Left ventricle myocardium inferior (tissue), 1 donor: ENCODE measurements around the gene DOCK9. TPM values are rescaled to one million over a fixed set of nuclear protein-coding genes. Genes with fewer than 3 reads are reported as not detected.

ENCODE experiments used
- DNase-seq: peaks from one replicate; pipeline ENCODE4 v3.0.0-alpha.2; 2020
- H3K27ac ChIP-seq: fragments of 200-600 bp; replicated peaks from 2 replicates; pipeline ENCODE4 v1.8.0; 2021
- H3K27me3 ChIP-seq: fragments of 200-600 bp; 2 replicates; pipeline ENCODE4 v1.8.0; 2021; ENCODE audit warnings: low read depth
- H3K36me3 ChIP-seq: fragments of 200-600 bp; 2 replicates; pipeline ENCODE4 v1.8.0; 2021
- H3K4me1 ChIP-seq: fragments of 200-600 bp; 2 replicates; pipeline ENCODE4 v1.8.0; 2021
- H3K4me3 ChIP-seq: fragments of 200-600 bp; 2 replicates; pipeline ENCODE4 v1.8.0; 2021; ENCODE audit warnings: mild to moderate bottlenecking, moderate library complexity
- H3K9me3 ChIP-seq: fragments of 200-600 bp; replicated peaks from 2 replicates; pipeline ENCODE4 v1.8.0; 2021
- CTCF ChIP-seq: fragments of 200-600 bp; IDR thresholded peaks from 2 replicates; pipeline ENCODE4 v1.8.0; 2021; ENCODE audit warnings: antibody characterized with exemption, mild to moderate bottlenecking, borderline replicate concordance
- intact Hi-C: fragments of 100-400 bp; cut with micrococcal nuclease; formaldehyde crosslinking; loops from one replicate; pipeline ENCODE4 v1.11.0; 2022
- total RNA-seq: library from RNA; stranded (reverse); fragmentation: NEBNext Ultra II Directional; extraction: Animal tissue kit (Norgen Biotek cat#: 25700); gene quantifications from one replicate; pipeline ENCODE4 v1.2.1, GENCODE V29; 2021
- donor health status: DM: no; HTN: yes; CAD: no; lungs with severe emphysema.

Gene DOCK9
- total RNA-seq, 1 donor from 2014 or later: 36.8 TPM

GRCh38 chr13:98801626-98802418 is 176.0 kb downstream of the DOCK9 start:
- H3K36me3 ChIP-seq: peaks cover 73% of the 10 kb centered on the region
- DNase-seq: no peak

DNA sequence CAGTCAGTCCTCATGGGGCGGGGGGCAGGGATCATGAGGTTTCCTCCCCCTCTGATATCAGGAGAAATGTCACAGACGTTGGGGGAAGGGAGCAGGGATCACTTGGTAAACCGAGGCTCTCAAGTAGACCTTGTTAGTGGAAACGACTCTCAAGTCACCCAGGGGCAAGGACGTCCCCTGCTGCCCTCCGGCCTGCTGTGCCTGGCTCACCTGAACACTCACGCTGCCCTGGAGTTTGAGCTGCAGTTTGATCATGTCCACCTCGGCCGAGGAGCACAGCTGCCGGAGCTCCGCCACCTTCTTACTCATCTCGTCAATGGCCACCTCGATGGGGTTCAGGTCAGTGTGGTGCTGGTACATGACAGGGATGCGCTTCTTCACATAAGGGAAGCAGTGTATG is 177.8 kb downstream of the DOCK9 start:
- H3K9me3 ChIP-seq: no peaks in the 10 kb centered on the region
- TF ChIP-seq CTCF: no peak
- H3K4me3 ChIP-seq: no peak overlapping the region
- H3K27ac ChIP-seq: no peak overlapping the region
- DNase-seq: no peak
- intact Hi-C loops: no loop called here
- peaks cover 21% of the 10 kb centered on the region for H3K4me1 ChIP-seq
- H3K36me3 ChIP-seq: peaks cover 72% of the 10 kb centered on the region
- H3K27me3 ChIP-seq: no peaks in the 10 kb centered on the region

More at GRCh38 chr13:98801626-98802418, 176.0 kb downstream of the DOCK9 start:
- intact Hi-C loops: no loop called here
- TF ChIP-seq CTCF: no peak
- no peaks in the 10 kb centered on the region for H3K27me3 ChIP-seq
- H3K9me3 ChIP-seq: no peaks in the 10 kb centered on the region
- peaks cover 21% of the 10 kb centered on the region for H3K4me1 ChIP-seq
- H3K4me3 ChIP-seq: no peak overlapping the region
- H3K27ac ChIP-seq: no peak overlapping the region

GRCh38 chr13:98798849-98799645 is 178.8 kb downstream of the DOCK9 start:
- Histone ChIP-seq H3K27me3 (no peaks in the 10 kb centered on the region), H3K9me3 (no peaks in the 10 kb centered on the region), H3K36me3 (peaks cover 72% of the 10 kb centered on the region), H3K4me1 (peaks cover 21% of the 10 kb centered on the region), H3K27ac (no peak overlapping the region), H3K4me3 (no peak overlapping the region)
- intact Hi-C loops: no loop called here
- no peak for DNase-seq
- no peak for TF ChIP-seq CTCF

GRCh38 chr13:98797456-98797855 is 180.4 kb downstream of the DOCK9 start:
- Histone ChIP-seq H3K27me3 (no peaks in the 10 kb centered on the region), H3K9me3 (no peaks in the 10 kb centered on the region), H3K27ac (no peak overlapping the region), H3K4me1 (peaks cover 9% of the 10 kb centered on the region), H3K36me3 (peaks cover 72% of the 10 kb centered on the region), H3K4me3 (no peak overlapping the region)
- intact Hi-C loops: no loop called here
- TF ChIP-seq CTCF: no peak
- DNase-seq: no peak

DNA sequence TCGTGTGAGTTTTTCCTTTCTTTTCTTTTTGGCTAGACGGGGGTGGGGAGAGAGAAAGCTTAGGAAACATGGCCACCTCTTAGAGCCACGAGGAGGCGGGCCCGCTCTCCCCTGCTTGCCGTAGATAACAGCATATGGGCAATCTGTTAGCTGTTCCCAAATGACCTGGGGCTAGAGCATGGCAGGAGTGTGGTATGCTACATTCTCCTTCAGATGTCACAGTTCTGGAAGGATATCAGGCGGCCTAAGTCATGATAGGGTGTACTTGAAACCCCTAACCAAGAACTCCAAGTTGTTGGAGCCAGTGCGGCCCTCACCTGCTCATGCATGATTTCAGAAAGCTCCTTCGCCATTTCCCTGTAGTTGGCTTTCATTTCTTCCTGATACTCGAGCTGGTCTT is 181.1 kb downstream of the DOCK9 start:
- H3K27me3 ChIP-seq: no peaks in the 10 kb centered on the region
- intact Hi-C loops: no loop called here
- no peak overlapping the region for H3K4me3 ChIP-seq
- no peaks in the 10 kb centered on the region for H3K9me3 ChIP-seq
- TF ChIP-seq CTCF: no peak
- DNase-seq: no peak
- no peak overlapping the region for H3K27ac ChIP-seq
- H3K4me1 ChIP-seq: peaks cover 3% of the 10 kb centered on the region
- H3K36me3 ChIP-seq: peaks cover 73% of the 10 kb centered on the region
